PC-9 (cell line): ENCODE data around the gene MAML3. TPM values are rescaled to one million over a fixed set of nuclear protein-coding genes. Genes with fewer than 3 reads are reported as not detected.

Experiments used
- BruUV-seq: library from RNA; stranded (reverse); fragments of 400-500 nt; replicated peaks from 2 replicates; lab custom pipeline; 2021; lab: Mats Ljungman, UMichigan
- CTCF ChIA-PET: fragments of 300-600 bp; sonication (Branson Sonifier 250); formaldehyde crosslinking; loops from one replicate; lab custom pipeline; 2022; ENCODE audit warnings: antibody characterized with exemption; lab: Charles Lee
- POLR2A ChIA-PET: fragments of 300-600 bp; sonication (Branson Sonifier 250); formaldehyde crosslinking; loops from one replicate; lab custom pipeline; 2022; ENCODE audit warnings: antibody characterized with exemption; ENCODE audit not compliant: unreplicated experiment; lab: Charles Lee
- DNase-seq, 2 experiments: peaks; one replicate each; pipeline versions ENCODE4 v3.0.0 to v3.0.0-alpha.2; 2015 to 2022; ENCODE audit warnings: mixed read lengths in 1 of 2
- H2AFZ ChIP-seq: fragments of 200-600 bp; sonication (generic); 2 replicates; pipeline ENCODE4 v1.8.1; 2017; ENCODE audit warnings: antibody characterized with exemption
- H3F3A ChIP-seq: fragments of 200-600 bp; sonication (generic); 2 replicates; pipeline ENCODE4 v1.8.1; 2017; ENCODE audit warnings: antibody characterized with exemption, mild to moderate bottlenecking, low read depth; ENCODE audit not compliant: insufficient read depth
- H3K27ac ChIP-seq: fragments of 200-600 bp; sonication (generic); 2 replicates; pipeline ENCODE4 v1.6.1; 2016; ENCODE audit warnings: mixed run types
- H3K27me3 ChIP-seq: fragments of 200-600 bp; sonication (generic); 2 replicates; pipeline ENCODE4 v1.6.1; 2016; ENCODE audit warnings: low read depth, mixed run types; ENCODE audit not compliant: insufficient read depth
- H3K36me3 ChIP-seq: fragments of 200-600 bp; sonication (generic); 2 replicates; pipeline ENCODE4 v1.6.1; 2016; ENCODE audit warnings: low read depth, mixed run types
- H3K4me1 ChIP-seq: fragments of 200-600 bp; sonication (generic); replicated peaks from 2 replicates; pipeline ENCODE4 v1.6.1; 2016; ENCODE audit warnings: mixed run types; ENCODE audit not compliant: insufficient read depth
- H3K4me2 ChIP-seq: fragments of 200-600 bp; sonication (generic); 2 replicates; pipeline ENCODE4 v1.6.1; 2017; ENCODE audit warnings: mixed run types
- H3K4me3 ChIP-seq: fragments of 200-600 bp; sonication (generic); 2 replicates; pipeline ENCODE4 v1.6.1; 2016; ENCODE audit warnings: mixed run types
- H3K79me2 ChIP-seq: fragments of 200-600 bp; sonication (generic); 2 replicates; pipeline ENCODE4 v1.6.1; 2017; ENCODE audit warnings: low read depth, mixed run types
- H3K9me2 ChIP-seq: fragments of 200-600 bp; sonication (generic); 2 replicates; pipeline ENCODE4 v1.8.1; 2017; ENCODE audit warnings: mild to moderate bottlenecking; ENCODE audit not compliant: insufficient read depth
- H3K9me3 ChIP-seq: fragments of 200-600 bp; sonication (generic); 2 replicates; pipeline ENCODE4 v1.8.1; 2016; ENCODE audit warnings: low read depth; ENCODE audit not compliant: insufficient read depth
- H4K20me1 ChIP-seq: fragments of 200-600 bp; sonication (generic); 2 replicates; pipeline ENCODE4 v1.8.1; 2017; ENCODE audit not compliant: insufficient read depth
- CTCF ChIP-seq: fragments of 200-600 bp; sonication (generic); conservative IDR thresholded peaks from 2 replicates; pipeline ENCODE4 v1.6.1; 2017; ENCODE audit warnings: mixed run types, antibody characterized with exemption, mild to moderate bottlenecking, moderate library complexity
- EZH2 ChIP-seq: fragments of 200-600 bp; sonication (generic); IDR thresholded peaks from 2 replicates; pipeline ENCODE4 v1.8.0; 2017; ENCODE audit warnings: antibody characterized with exemption, low read depth
- intact Hi-C: fragments of 100-400 bp; cut with micrococcal nuclease; formaldehyde crosslinking; loops from one replicate; pipeline ENCODE4 v1.10.0; 2022; ENCODE audit not compliant: unreplicated experiment
- total RNA-seq: library from RNA; stranded (reverse); gene quantifications from 2 replicates; pipeline ENCODE4 v1.2.3, GENCODE V29; 2021

The MAML3 gene
- total RNA-seq, 1 experiment from 2014 or later, result 15.2 TPM

DNA sequence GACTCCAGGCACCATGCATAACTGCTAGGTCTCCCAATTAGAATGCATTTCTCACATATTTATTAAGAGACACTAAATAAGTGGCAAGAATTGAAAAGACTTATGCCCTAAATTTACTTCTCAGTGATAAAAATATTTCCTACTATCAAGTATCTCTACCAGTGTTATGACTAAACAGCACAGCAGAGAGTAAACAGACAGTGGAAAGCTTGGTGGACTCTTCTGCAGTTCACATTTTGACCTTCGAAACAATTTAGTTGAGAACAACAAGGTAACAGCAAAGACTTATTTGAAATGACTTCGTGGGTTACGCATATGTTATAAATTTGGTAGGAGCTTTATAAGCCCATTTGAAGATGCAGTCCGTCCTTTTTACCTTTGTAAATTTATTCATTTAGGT lies 16.3 kb upstream of the MAML3 start:
- ChIA-PET POLR2A (no interaction called here), CTCF (no interaction called here)
- Histone ChIP-seq H2AFZ (no peak overlapping the region), H3K9me3 (no peaks in the 10 kb centered on the region), H3K27ac (no peak overlapping the region), H3K27me3 (no peaks in the 10 kb centered on the region), H4K20me1 (no peaks in the 10 kb centered on the region), H3K9me2 (no peaks in the 10 kb centered on the region; the same call in 1 of the 2 replicates), H3K4me2 (no peak overlapping the region), H3K4me1 (no peaks in the 10 kb centered on the region), H3K79me2 (no peaks in the 10 kb centered on the region), H3K4me3 (no peak overlapping the region), H3K36me3 (no peaks in the 10 kb centered on the region), H3F3A (no peaks in the 10 kb centered on the region)
- no peak for TF ChIP-seq EZH2
- TF ChIP-seq CTCF, result no peak
- no TSS peak for BruUV-seq
- intact Hi-C loops, result no loop called here
- no peak for DNase-seq

- no peak overlapping the region for H2AFZ ChIP-seq
- POLR2A ChIA-PET, result no interaction called here
Observed at GRCh38 chr4:140168936-140169335, 15.0 kb upstream of the MAML3 start.

DNA sequence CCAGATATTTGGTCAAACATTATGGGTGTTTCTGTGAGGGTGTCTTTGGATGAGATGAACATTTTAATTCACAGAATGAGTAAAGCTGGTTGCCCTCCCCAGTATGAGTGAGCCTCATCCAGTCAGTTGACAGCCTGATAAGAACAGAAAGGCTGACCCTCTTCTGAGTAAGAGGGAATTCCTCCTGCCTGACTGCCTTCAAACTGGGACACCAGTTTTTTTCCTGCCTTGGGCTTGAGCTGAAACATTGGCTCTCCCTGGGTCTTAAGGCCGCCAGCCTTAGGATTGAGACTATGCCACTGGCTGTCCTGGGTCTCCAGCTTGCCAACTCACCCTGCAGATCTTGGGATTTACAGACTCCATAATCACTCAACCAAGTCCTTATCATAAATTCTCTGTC lies 14.5 kb upstream of the MAML3 start:
- no peaks in the 10 kb centered on the region for H3K9me2 ChIP-seq
- no peaks in the 10 kb centered on the region for H3K4me1 ChIP-seq
- no peaks in the 10 kb centered on the region for H3F3A ChIP-seq
- no peak overlapping the region for H3K4me3 ChIP-seq
- TF ChIP-seq EZH2, result no peak
- TF ChIP-seq CTCF, result no peak
- no peak for DNase-seq
- no peak overlapping the region for H3K4me2 ChIP-seq
- no TSS peak for BruUV-seq
- H3K79me2 ChIP-seq, result no peaks in the 10 kb centered on the region
- intact Hi-C loops, result no loop called here
- no peak overlapping the region for H3K27ac ChIP-seq
- CTCF ChIA-PET, result no interaction called here
- H4K20me1 ChIP-seq, result no peaks in the 10 kb centered on the region
- no peaks in the 10 kb centered on the region for H3K27me3 ChIP-seq
- no peaks in the 10 kb centered on the region for H3K36me3 ChIP-seq
- POLR2A ChIA-PET, result no interaction called here
- no peak overlapping the region for H2AFZ ChIP-seq
- H3K9me3 ChIP-seq, result no peaks in the 10 kb centered on the region

More at GRCh38 chr4:140168936-140169335, 15.0 kb upstream of the MAML3 start:
- H3K27me3 ChIP-seq, result no peaks in the 10 kb centered on the region
- no peak overlapping the region for H3K4me3 ChIP-seq
- BruUV-seq, result no TSS peak
- H3F3A ChIP-seq, result no peaks in the 10 kb centered on the region
- no peaks in the 10 kb centered on the region for H3K36me3 ChIP-seq
- no peaks in the 10 kb centered on the region for H3K4me1 ChIP-seq
- no peak for TF ChIP-seq EZH2
- no peak for TF ChIP-seq CTCF
- no peak for DNase-seq
- H3K9me2 ChIP-seq, result no peaks in the 10 kb centered on the region
- H3K4me2 ChIP-seq, result no peak overlapping the region
- no peaks in the 10 kb centered on the region for H3K9me3 ChIP-seq
- intact Hi-C loops, result no loop called here
- H4K20me1 ChIP-seq, result no peaks in the 10 kb centered on the region
- CTCF ChIA-PET, result no interaction called here
- no peaks in the 10 kb centered on the region for H3K79me2 ChIP-seq
- no peak overlapping the region for H3K27ac ChIP-seq
